Mesothelial cell of epicardium (in vitro differentiated cells): ENCODE results near the gene RBP2. TPM values are rescaled to one million over a fixed set of nuclear protein-coding genes. Genes with fewer than 3 reads are reported as not detected.

Experiments
- DNase-seq, 2 experiments: peaks; one replicate each; pipeline ENCODE4 v3.0.0; 2021; ENCODE audit warnings: low spot score in 2 of 2; ENCODE audit not compliant: unreplicated experiment in 2 of 2
- H3K27ac Mint-ChIP-seq: 2 replicates; pipeline ENCODE4 v1.8.0; 2021; ENCODE audit warnings: mixed read lengths
- H3K27me3 Mint-ChIP-seq: 2 replicates; pipeline ENCODE4 v1.8.0; 2021; ENCODE audit warnings: low read depth, mixed read lengths
- H3K36me3 Mint-ChIP-seq: 2 replicates; pipeline ENCODE4 v1.8.0; 2021; ENCODE audit warnings: mixed read lengths
- H3K4me1 Mint-ChIP-seq: 2 replicates; pipeline ENCODE4 v1.8.0; 2021; ENCODE audit warnings: mixed read lengths
- H3K4me3 Mint-ChIP-seq: 2 replicates; pipeline ENCODE4 v1.8.0; 2021; ENCODE audit warnings: mild to moderate bottlenecking, moderate library complexity, mixed read lengths
- H3K9me3 Mint-ChIP-seq: 2 replicates; pipeline ENCODE4 v1.8.0; 2021; ENCODE audit warnings: mixed read lengths
- CTCF ChIP-seq: fragments of 200-600 bp; sonication (generic); IDR thresholded peaks from one replicate; pipeline ENCODE4 v1.5.0; 2021; ENCODE audit warnings: antibody characterized with exemption; ENCODE audit not compliant: unreplicated experiment
- total RNA-seq: library from RNA; stranded (reverse); gene quantifications from 3 replicates; pipeline ENCODE4 v1.2.1, GENCODE V29; 2021

Gene RBP2
- total RNA-seq, 1 donor from 2014 or later = not detected

- Mint-ChIP-seq H3K9me3 (no peaks in the 10 kb centered on the region), H3K27ac (peak overlapping the region; percentile 33), H3K4me1 (peaks cover 16% of the 10 kb centered on the region), H3K4me3 (no peak overlapping the region), H3K27me3 (no peaks in the 10 kb centered on the region), H3K36me3 (peaks cover 46% of the 10 kb centered on the region)
- no peak for TF ChIP-seq CTCF
- no peak for DNase-seq
These were observed 41.2 kb upstream of the RBP2 start for GRCh38 chr3:139517321-139518065.

- DNase-seq = no peak
- TF ChIP-seq CTCF = no peak
- H3K27me3 Mint-ChIP-seq = no peaks in the 10 kb centered on the region
- H3K9me3 Mint-ChIP-seq = no peaks in the 10 kb centered on the region
- H3K36me3 Mint-ChIP-seq = peaks cover 29% of the 10 kb centered on the region
- no peak overlapping the region for H3K4me3 Mint-ChIP-seq
- peaks cover 11% of the 10 kb centered on the region for H3K4me1 Mint-ChIP-seq
- H3K27ac Mint-ChIP-seq = no peak overlapping the region
These were observed 38.4 kb upstream of the RBP2 start for GRCh38 chr3:139514741-139515140.

GRCh38 chr3:139509631-139510030 lies 33.3 kb upstream of the RBP2 start:
- Mint-ChIP-seq H3K4me3 (no peak overlapping the region), H3K36me3 (no peaks in the 10 kb centered on the region), H3K27ac (no peak overlapping the region), H3K27me3 (no peaks in the 10 kb centered on the region), H3K4me1 (peaks cover 2% of the 10 kb centered on the region), H3K9me3 (no peaks in the 10 kb centered on the region)
- DNase-seq = no peak
- no peak for TF ChIP-seq CTCF

- TF ChIP-seq CTCF = no peak
- Mint-ChIP-seq H3K27ac (no peak overlapping the region), H3K36me3 (no peaks in the 10 kb centered on the region), H3K27me3 (no peaks in the 10 kb centered on the region), H3K9me3 (no peaks in the 10 kb centered on the region), H3K4me3 (no peak overlapping the region), H3K4me1 (peaks cover 2% of the 10 kb centered on the region)
- DNase-seq = no peak
These were observed 30.4 kb upstream of the RBP2 start for GRCh38 chr3:139506766-139507165.

GRCh38 chr3:139505829-139506386 lies 29.6 kb upstream of the RBP2 start:
- no peaks in the 10 kb centered on the region for H3K9me3 Mint-ChIP-seq
- DNase-seq = no peak

More at GRCh38 chr3:139505829-139506386, 29.6 kb upstream of the RBP2 start:
- TF ChIP-seq CTCF = no peak
- Mint-ChIP-seq H3K4me3 (no peak overlapping the region), H3K27ac (no peak overlapping the region), H3K4me1 (peaks cover 2% of the 10 kb centered on the region), H3K27me3 (no peaks in the 10 kb centered on the region), H3K36me3 (no peaks in the 10 kb centered on the region)
